ENCODE data around the gene ALDH3B1. TPM values are rescaled to one million over a fixed set of nuclear protein-coding genes. Genes with fewer than 3 reads are reported as not detected.

Gene ALDH3B1
- total RNA-seq, 1 donor from 2014 or later, result 1.7 TPM

GRCh38 chr11:68051191-68052136, 41.3 kb downstream of the ALDH3B1 start:
- Mint-ChIP-seq H3K36me3 (peaks cover 4% of the 10 kb centered on the region), H3K9me3 (no peaks in the 10 kb centered on the region), H3K27me3 (no peaks in the 10 kb centered on the region), H3K4me3 (no peak overlapping the region), H3K27ac (peak overlapping the region; percentile 31), H3K4me1 (ENCODE audit: unreplicated experiment) (peaks cover 16% of the 10 kb centered on the region)
- DNase-seq (ENCODE audit: extremely low spot score, unreplicated experiment), result no peak
- TF ChIP-seq, protein P1, sequence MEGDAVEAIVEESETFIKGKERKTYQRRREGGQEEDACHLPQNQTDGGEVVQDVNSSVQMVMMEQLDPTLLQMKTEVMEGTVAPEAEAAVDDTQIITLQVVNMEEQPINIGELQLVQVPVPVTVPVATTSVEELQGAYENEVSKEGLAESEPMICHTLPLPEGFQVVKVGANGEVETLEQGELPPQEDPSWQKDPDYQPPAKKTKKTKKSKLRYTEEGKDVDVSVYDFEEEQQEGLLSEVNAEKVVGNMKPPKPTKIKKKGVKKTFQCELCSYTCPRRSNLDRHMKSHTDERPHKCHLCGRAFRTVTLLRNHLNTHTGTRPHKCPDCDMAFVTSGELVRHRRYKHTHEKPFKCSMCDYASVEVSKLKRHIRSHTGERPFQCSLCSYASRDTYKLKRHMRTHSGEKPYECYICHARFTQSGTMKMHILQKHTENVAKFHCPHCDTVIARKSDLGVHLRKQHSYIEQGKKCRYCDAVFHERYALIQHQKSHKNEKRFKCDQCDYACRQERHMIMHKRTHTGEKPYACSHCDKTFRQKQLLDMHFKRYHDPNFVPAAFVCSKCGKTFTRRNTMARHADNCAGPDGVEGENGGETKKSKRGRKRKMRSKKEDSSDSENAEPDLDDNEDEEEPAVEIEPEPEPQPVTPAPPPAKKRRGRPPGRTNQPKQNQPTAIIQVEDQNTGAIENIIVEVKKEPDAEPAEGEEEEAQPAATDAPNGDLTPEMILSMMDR (conservative IDR thresholded peaks at IDR 0.05), result no peak

- H3K4me1 Mint-ChIP-seq (ENCODE audit: unreplicated experiment), result peaks cover 16% of the 10 kb centered on the region
- no peak overlapping the region for H3K4me3 Mint-ChIP-seq
- TF ChIP-seq, protein P1 (conservative IDR thresholded peaks at IDR 0.05), result no peak
- no peaks in the 10 kb centered on the region for H3K27me3 Mint-ChIP-seq
- no peak for DNase-seq (ENCODE audit: extremely low spot score, unreplicated experiment)
- no peaks in the 10 kb centered on the region for H3K9me3 Mint-ChIP-seq
- H3K27ac Mint-ChIP-seq, result no peak overlapping the region
- peaks cover 4% of the 10 kb centered on the region for H3K36me3 Mint-ChIP-seq
These were observed 42.2 kb downstream of the ALDH3B1 start for GRCh38 chr11:68052137-68052873.

DNA sequence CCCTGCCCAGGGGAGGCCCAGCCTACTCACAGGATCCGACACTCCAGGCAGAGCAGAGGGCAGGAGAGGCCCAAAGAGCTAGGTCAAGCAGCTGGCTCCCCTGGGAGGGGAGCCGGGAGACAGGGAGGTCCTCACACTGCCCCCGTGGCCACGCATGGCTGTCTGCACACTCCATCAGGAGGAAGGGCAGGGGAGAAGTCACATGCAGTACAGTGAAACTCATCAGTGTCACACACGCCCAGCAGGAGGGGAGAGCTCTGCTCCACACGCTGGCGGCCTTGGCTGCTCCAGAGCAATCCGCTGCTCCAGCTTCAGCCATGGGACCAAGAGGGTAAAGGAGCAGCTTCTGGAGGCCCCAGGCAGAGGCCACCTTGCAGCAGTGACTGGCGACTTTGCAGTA, 43.0 kb downstream of the ALDH3B1 start:
- Mint-ChIP-seq H3K36me3 (peaks cover 5% of the 10 kb centered on the region), H3K4me3 (no peak overlapping the region), H3K27me3 (no peaks in the 10 kb centered on the region), H3K9me3 (no peaks in the 10 kb centered on the region), H3K4me1 (ENCODE audit: unreplicated experiment) (peaks cover 16% of the 10 kb centered on the region), H3K27ac (no peak overlapping the region)
- TF ChIP-seq, protein P1 (conservative IDR thresholded peaks at IDR 0.05), result no peak
- no peak for DNase-seq (ENCODE audit: extremely low spot score, unreplicated experiment)

DNA sequence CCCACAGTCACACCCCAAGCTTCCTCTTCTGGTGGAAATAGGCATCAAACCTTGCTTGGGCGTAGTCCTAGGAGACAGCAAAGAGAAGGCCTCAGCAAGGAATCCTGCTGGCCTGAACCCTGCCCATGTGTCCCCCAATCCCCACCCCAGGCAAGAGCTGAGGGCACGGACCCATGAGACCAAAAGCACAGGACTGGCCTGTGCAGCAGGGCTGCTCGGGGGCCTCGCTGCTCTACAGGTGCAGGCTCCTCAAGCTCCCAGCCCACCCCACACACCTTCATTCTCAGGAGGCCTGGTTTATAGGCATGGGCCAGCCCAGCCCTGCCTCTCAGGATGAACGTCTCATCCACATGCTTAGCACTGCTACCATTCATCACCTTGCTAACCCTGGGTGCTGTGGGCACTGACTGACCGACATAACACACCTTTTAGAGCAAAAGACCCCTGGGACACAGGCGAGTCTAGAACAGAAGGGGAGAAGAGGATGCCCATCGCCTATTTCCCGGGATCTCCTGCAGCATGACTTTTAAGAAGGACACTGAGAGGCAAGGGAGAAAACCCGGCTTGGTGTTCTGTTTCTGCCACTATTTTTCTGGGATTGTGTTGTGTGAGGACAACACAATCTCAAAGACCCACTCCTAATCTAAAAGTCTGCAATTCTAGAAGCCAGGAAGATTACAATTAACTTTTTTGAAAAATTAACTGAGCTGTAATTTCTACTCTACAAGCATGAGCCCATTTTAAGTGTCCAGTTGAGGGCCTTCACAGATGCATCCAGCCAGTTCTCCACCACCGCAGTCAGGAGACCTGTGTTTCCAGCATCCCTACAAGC, 44.1 kb downstream of the ALDH3B1 start:
- peaks cover 16% of the 10 kb centered on the region for H3K4me1 Mint-ChIP-seq (ENCODE audit: unreplicated experiment)
- no peak overlapping the region for H3K4me3 Mint-ChIP-seq
- H3K9me3 Mint-ChIP-seq, result no peaks in the 10 kb centered on the region
- no peaks in the 10 kb centered on the region for H3K27me3 Mint-ChIP-seq
- no peak for DNase-seq (ENCODE audit: extremely low spot score, unreplicated experiment)
- no peak overlapping the region for H3K27ac Mint-ChIP-seq
- TF ChIP-seq, protein P1 (conservative IDR thresholded peaks at IDR 0.05), result no peak
- H3K36me3 Mint-ChIP-seq, result peaks cover 11% of the 10 kb centered on the region

All from type B pancreatic cell (in vitro differentiated cells).